ENCODE results near the gene PMM2. TPM values are rescaled to one million over a fixed set of nuclear protein-coding genes. Genes with fewer than 3 reads are reported as not detected.
"Not testable (repeated sequence)": the region's sequence is repeated elsewhere in the genome, so short reads cannot be mapped to it uniquely, and the experiment has no call there.

PMM2 gene
- total RNA-seq, 1 donor from 2014 or later = 29.9 TPM

DNA sequence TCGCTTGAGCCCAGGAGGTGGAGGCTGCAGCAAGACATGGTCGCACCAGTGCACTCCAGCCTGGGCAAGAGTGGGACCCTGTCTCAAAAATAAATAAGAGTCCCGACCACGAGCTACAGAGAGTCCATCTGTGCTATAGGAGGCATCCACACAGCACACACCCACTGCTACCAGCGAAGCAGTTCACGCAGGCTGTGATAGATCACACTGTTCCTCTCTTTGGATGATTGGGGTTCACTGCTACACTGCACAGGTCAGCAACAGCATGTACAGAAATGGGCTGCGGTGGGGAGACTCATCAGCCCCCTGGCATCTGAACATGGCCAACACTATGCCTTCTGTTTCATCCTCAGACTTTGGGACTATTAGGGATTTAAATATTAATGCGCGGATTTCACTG, 33.8 kb downstream of the PMM2 start:
- H3K4me3 ChIP-seq (ENCODE audit: low read depth, low read length) = no peak overlapping the region
- H3K27me3 ChIP-seq (ENCODE audit: control insufficient read depth, insufficient read depth, low read length) = no peaks in the 10 kb centered on the region
- H3K36me3 ChIP-seq (ENCODE audit: control insufficient read depth, insufficient read depth, low read length) = peaks cover 2% of the 10 kb centered on the region
- TF ChIP-seq, protein P1, sequence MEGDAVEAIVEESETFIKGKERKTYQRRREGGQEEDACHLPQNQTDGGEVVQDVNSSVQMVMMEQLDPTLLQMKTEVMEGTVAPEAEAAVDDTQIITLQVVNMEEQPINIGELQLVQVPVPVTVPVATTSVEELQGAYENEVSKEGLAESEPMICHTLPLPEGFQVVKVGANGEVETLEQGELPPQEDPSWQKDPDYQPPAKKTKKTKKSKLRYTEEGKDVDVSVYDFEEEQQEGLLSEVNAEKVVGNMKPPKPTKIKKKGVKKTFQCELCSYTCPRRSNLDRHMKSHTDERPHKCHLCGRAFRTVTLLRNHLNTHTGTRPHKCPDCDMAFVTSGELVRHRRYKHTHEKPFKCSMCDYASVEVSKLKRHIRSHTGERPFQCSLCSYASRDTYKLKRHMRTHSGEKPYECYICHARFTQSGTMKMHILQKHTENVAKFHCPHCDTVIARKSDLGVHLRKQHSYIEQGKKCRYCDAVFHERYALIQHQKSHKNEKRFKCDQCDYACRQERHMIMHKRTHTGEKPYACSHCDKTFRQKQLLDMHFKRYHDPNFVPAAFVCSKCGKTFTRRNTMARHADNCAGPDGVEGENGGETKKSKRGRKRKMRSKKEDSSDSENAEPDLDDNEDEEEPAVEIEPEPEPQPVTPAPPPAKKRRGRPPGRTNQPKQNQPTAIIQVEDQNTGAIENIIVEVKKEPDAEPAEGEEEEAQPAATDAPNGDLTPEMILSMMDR (IDR thresholded peaks at IDR 0.05; ENCODE audit: insufficient read depth, low read length, poor library complexity, severe bottlenecking) = no peak
- no peak for DNase-seq (ENCODE audit: low read depth)

DNA sequence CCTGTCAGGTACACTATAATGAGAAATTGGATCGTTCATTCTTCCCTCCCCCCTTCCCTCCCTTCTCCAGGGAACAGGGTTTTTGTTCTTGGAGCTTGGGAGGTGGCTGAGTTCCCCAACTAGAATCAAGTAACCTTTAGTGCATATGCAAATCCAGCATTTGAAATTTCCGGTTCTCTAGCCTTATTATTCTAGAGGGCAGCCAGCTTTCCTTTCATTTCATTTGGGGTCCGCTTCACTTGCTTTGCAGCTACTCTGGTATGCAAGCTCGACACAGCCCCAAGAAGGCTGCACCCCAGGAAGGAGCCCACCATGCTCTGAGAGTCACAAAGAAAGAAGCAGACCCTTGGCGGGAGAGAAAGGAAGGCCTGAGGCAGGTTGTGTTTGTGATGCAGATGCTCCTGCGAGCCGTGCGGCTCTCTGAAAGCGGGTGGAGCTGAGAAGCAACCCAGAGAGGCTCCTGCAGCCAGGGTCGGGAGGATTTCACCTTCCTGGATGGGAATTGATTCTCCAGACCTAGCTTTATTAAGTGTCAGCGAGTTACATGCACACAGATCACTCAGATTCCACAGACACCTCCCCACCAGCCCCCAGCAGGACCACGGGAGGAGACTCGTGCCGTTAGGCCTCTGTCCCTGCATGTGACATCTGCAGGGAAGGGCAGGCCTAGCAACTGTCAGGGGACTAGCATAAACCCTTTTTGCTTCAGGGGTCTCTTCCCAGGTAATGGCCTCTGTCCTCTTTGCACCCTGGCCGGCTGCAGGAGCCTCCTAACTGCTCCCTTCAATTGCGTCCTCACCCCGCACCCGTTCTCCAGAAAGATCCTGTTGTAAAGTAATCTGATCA, 34.5 kb downstream of the PMM2 start:
- TF ChIP-seq, protein P1 (IDR thresholded peaks at IDR 0.05; ENCODE audit: insufficient read depth, low read length, poor library complexity, severe bottlenecking) = no peak
- H3K27me3 ChIP-seq (ENCODE audit: control insufficient read depth, insufficient read depth, low read length) = no peaks in the 10 kb centered on the region
- DNase-seq (ENCODE audit: low read depth) = no peak
- peaks cover 2% of the 10 kb centered on the region for H3K36me3 ChIP-seq (ENCODE audit: control insufficient read depth, insufficient read depth, low read length)
- H3K4me3 ChIP-seq (ENCODE audit: low read depth, low read length) = no peak overlapping the region

DNA sequence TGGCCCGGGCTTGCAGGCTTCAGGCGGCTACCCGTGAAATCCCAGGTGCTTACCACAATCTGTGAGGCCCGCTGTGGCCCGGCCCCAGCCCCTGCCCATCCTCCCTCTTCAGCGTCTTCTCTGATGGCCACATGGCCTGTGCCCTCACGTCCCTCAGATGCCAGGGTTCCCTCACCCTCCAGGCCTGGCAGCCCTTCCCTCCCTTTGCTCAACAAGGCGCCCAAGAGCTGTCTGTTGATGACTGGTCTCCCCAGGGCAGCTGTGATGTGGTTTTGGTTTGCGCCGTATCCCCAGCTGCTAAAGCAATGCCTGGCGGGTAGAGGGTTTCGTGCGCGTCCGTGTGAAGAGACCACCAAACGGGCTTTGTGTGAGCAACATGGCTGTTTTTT, 35.1 kb downstream of the PMM2 start:
- TF ChIP-seq, protein P1 (IDR thresholded peaks at IDR 0.05; ENCODE audit: insufficient read depth, low read length, poor library complexity, severe bottlenecking) = no peak

DNA sequence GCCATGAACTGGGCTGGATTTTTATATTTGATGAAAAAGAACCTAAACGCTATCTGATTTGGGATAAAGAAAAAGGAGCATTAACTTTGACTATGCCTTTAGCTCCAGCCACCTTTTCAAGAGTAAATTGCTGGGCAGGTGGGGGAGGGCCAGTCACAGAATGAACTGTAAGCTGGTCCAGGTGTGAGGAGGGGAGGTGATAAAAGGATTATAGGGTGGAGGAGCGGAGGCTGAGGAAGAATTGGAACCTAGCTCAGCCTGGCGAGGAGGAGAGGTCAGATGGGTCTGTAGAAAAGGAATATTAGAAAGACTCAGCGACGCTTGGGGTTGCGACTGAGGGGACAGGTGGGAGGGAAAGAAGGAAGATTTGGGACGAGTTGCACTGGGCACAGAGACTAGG, 39.2 kb downstream of the PMM2 start:
- not testable (repeated sequence) for H3K36me3 ChIP-seq (ENCODE audit: control insufficient read depth, insufficient read depth, low read length); DNase-seq (ENCODE audit: low read depth); H3K4me3 ChIP-seq (ENCODE audit: low read depth, low read length); H3K27me3 ChIP-seq (ENCODE audit: control insufficient read depth, insufficient read depth, low read length)

More for the DNA sequence above, 35.1 kb downstream of the PMM2 start:
- DNase-seq (ENCODE audit: low read depth) = no peak
- peaks cover 2% of the 10 kb centered on the region for H3K36me3 ChIP-seq (ENCODE audit: control insufficient read depth, insufficient read depth, low read length)
- H3K27me3 ChIP-seq (ENCODE audit: control insufficient read depth, insufficient read depth, low read length) = no peaks in the 10 kb centered on the region
- no peak overlapping the region for H3K4me3 ChIP-seq (ENCODE audit: low read depth, low read length)

DNA sequence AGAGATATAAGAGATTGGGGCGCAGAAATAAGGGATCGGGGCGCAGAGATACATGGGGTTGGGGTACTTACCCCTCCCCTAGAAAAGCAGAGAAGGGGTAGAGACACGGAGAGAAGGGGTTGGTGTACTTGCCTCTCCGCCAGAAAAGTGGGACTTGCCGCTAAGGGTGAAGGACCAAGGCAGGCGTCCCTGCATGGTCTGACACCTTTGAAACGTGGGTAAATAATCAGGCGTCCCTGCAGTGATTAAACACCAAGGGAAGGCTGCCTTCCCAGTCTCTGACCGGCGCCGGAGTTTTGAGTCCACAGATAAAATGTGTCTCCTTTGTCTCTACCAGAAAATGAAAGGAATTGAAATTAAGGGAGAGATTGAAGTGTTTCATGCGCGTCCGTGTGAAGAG, 40.0 kb downstream of the PMM2 start:
- H3K36me3 ChIP-seq (ENCODE audit: control insufficient read depth, insufficient read depth, low read length); DNase-seq (ENCODE audit: low read depth); H3K27me3 ChIP-seq (ENCODE audit: control insufficient read depth, insufficient read depth, low read length); H3K4me3 ChIP-seq (ENCODE audit: low read depth, low read length): not testable (repeated sequence)

DNA sequence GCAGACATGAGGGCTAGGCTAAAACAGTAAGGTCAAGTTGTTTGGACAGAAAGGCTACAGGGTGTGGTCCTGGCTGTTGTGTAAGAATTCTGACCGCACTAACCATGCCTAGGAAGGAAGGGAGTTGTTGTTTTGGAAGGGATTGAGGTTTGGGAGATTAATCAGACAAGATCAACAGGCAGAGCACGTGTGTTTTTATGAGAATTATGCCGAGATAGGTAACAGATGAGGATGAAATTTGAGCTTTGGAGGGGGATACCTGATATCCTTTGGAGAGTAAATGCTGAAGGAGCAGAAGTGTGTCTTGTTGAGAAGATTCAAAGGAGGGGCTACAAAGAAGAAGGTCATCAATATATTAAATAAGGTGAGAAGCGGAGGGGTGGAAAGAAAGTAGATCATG, 44.4 kb downstream of the PMM2 start:
- H3K36me3 ChIP-seq (ENCODE audit: control insufficient read depth, insufficient read depth, low read length); H3K27me3 ChIP-seq (ENCODE audit: control insufficient read depth, insufficient read depth, low read length); DNase-seq (ENCODE audit: low read depth); H3K4me3 ChIP-seq (ENCODE audit: low read depth, low read length): not testable (repeated sequence)

DNA sequence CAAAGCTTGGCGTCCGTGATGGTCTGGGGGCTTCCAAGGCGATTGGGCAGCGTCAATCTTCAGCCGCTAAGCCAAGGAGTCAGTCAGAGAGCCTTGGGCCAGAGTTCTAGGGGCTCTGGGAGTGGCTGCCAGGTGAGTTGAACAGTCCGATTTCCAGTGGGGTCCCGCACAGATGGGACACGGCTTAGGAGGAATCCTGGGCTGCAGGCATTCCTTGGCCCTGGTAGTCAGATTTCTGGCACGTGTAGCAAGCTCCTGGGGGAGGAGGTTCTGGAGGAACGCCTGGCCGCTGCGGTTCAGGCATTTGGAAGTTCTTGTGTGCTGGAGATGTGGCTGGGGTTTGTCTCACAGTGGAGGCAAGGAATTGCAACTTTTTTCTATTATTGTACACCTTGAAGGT, 45.7 kb downstream of the PMM2 start:
- not testable (repeated sequence) for H3K27me3 ChIP-seq (ENCODE audit: control insufficient read depth, insufficient read depth, low read length); H3K4me3 ChIP-seq (ENCODE audit: low read depth, low read length); DNase-seq (ENCODE audit: low read depth); H3K36me3 ChIP-seq (ENCODE audit: control insufficient read depth, insufficient read depth, low read length)

DNA sequence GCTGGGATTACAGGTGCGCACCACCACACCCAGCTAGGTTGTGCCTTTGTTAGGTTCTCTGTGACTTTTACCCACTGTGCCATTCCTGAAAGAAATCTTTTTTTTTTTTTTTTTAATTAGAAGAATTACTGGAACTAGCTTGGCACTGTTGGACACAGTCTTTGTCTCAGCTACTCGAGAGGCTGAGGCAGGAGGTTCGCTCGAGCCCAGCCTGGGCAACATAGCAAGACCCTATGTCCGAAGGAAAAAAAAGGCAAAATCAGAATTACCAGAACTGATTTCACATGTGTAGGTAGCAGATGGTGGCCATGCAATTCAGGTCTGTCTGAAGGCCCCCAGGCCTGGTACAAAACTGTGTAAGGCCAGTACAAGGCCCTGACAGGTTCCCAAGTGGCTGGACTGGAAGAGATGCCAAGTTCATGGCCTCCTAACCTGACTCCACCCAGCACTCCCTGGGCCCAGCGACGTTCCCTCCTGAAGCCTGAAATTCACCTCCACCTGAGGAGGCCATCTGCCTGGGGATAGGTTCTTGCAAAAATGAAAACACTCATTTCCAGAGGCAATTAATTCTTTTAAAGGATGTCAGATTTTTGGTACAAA, 48.2 kb downstream of the PMM2 start:
- DNase-seq (ENCODE audit: low read depth) = no peak
- no peak overlapping the region for H3K4me3 ChIP-seq (ENCODE audit: low read depth, low read length)
- no peaks in the 10 kb centered on the region for H3K27me3 ChIP-seq (ENCODE audit: control insufficient read depth, insufficient read depth, low read length)
- H3K36me3 ChIP-seq (ENCODE audit: control insufficient read depth, insufficient read depth, low read length) = no peaks in the 10 kb centered on the region
- TF ChIP-seq, protein P1 (IDR thresholded peaks at IDR 0.05; ENCODE audit: insufficient read depth, low read length, poor library complexity, severe bottlenecking) = no peak

All from kidney epithelial cell (primary cell).